ENCODE data around the gene PKD2L1. TPM values are rescaled to one million over a fixed set of nuclear protein-coding genes. Genes with fewer than 3 reads are reported as not detected.
A peak's percentile ranks its signal among the peaks of the same experiment; 100 is the strongest.

PKD2L1 gene
- total and polyA plus RNA-seq, 10 of the 15 experiments (the other 5 are each of a cell fraction or from before 2014, with no cell fraction given): 0.05 to 0.17 (median 0.08) TPM; not detected in 6

- TF ChIP-seq NFYA (IDR thresholded peaks at IDR 0.05; ENCODE audit: borderline replicate concordance, low read depth, low read length): no peak
- TF ChIP-seq ATF3 (IDR thresholded peaks at IDR 0.05; ENCODE audit: borderline replicate concordance, extremely low read depth, low read depth, low read length): no peak
- TF ChIP-seq CREB1 (IDR thresholded peaks at IDR 0.05; ENCODE audit: low read depth): peak; percentile 70; the same call in 1 of the 2 replicates
- TF ChIP-seq JUNB (IDR thresholded peaks at IDR 0.05): 0 out of 2 replicates have a peak, but pooled peaks have one; percentile 30
- no peak for TF ChIP-seq MTA3 (IDR thresholded peaks at IDR 0.05; ENCODE audit: borderline replicate concordance, low read length)
- TF ChIP-seq RAD21 (IDR thresholded peaks at IDR 0.05; ENCODE audit: insufficient read depth, low read depth, low read length): no peak
- no peak for TF ChIP-seq RFX5 (IDR thresholded peaks at IDR 0.05; ENCODE audit: low read depth, low read length)
- no peak for TF ChIP-seq RB1 (IDR thresholded peaks at IDR 0.05; ENCODE audit: borderline replicate concordance)
- peak in 1 of 2 experiments; percentile 28; a peak in 2 of 4 replicates for TF ChIP-seq IKZF2 (IDR thresholded peaks at IDR 0.05)
- TF ChIP-seq FOXM1 (IDR thresholded peaks at IDR 0.05; ENCODE audit: low read depth, low read length): 0 out of 2 replicates have a peak, but pooled peaks have one; percentile 31
- TF ChIP-seq PML (IDR thresholded peaks at IDR 0.05; ENCODE audit: low read length): no peak
- no peak for TF ChIP-seq IRF5 (IDR thresholded peaks at IDR 0.05; ENCODE audit: borderline replicate concordance)
These were observed 40.9 kb upstream of the PKD2L1 start (continued) for GRCh38 chr10:100370714-100371481.
